Fibroblast of the conjunctiva (primary cell): Measurements from ENCODE around the gene ALPL.
"Not testable (repeated sequence)": the region's sequence is repeated elsewhere in the genome, so short reads cannot be mapped to it uniquely, and the experiment has no call there.

Experiments
- DNase-seq: peaks from one replicate; pipeline ENCODE4 v3.0.0-alpha.2; 2010; ENCODE audit warnings: low read depth

ALPL gene

DNA sequence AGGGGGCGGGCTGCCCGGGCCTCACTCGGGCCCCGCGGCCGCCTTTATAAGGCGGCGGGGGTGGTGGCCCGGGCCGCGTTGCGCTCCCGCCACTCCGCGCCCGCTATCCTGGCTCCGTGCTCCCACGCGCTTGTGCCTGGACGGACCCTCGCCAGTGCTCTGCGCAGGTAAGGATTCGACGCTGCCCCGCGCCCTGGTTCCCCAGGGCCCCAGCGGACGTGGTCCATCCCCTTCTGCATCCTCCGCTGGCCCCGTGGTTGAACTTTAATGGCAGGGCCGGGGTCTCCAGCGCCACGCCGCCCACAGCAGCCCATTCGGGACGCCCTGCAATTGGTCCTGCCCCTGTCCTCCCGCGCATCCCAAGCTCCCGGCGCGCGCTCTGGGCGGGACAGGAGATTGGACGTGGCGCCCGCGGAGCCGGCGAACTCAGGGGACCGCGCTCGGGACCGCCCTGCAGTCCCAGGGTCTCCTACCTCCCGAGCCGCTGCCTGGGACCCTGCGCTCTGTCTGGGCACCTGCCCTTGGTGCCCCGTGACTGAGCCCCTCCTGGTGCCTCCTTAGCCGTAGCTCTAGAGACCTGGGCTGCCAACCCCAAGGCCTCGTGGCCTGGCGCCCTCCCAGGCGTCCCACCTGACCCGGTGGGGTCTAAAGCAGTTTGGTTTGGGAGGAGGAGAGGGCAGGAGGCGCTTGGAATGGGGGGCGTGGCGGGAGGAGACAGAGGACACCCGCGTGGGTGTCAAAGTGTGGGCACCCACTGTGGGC, at the start of gene ALPL:
Gene ALPL, plus strand, starts transcription at position 73 of the 762 bp plus-strand sequence. CDS start 44,659 bp downstream, outside the sequence.
- DNase-seq: no peak

GRCh38 chr1:21465127-21465526, 44.1 kb upstream of the ALPL start:
- not testable (repeated sequence) for DNase-seq

DNA sequence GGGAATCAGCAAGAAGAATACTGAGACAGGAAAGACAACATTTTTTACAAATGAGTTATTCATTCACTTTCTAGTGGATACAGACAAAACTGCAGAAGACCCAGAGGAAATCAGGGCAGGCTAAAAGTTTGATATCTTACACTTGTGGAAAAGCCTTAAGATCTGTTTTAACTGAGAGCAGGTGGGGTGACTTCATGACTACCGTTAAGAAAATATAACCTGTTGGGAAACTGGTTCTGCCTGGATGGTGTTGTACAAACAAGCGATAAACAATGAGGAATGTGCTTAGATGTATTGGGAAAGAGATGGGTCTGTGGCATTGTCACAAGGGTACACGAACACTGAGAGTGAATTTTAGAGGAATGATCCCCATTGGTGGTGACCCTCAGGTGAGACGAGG, 41.3 kb upstream of the ALPL start:
- DNase-seq: not testable (repeated sequence)

- no peak for DNase-seq
These were observed 40.6 kb upstream of the ALPL start for GRCh38 chr1:21468599-21468998.

DNA sequence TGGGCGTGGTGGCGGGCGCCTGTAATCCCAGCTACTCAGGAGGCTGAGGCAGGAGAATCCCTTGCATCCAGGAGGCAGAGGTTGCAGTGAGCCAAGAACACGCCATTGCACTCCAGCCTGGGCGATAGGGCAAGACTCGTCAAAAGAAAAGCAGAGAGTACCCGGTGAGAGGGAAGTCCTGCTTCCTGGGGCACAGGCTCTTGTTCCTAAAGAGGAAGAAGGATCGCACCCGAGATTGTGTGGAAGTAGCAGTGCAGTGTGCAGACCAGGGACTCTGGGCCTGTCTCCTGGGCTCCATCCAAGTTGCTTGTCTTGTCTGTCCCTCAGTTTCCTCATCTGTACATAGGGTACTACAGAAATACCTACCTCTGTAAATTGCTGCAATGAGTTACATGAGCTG, 39.6 kb upstream of the ALPL start:
- DNase-seq: no peak

GRCh38 chr1:21472861-21473260, 36.4 kb upstream of the ALPL start:
- DNase-seq: no peak

GRCh38 chr1:21478356-21478755, 30.9 kb upstream of the ALPL start:
- no peak for DNase-seq

- not testable (repeated sequence) for DNase-seq
These were observed 25.3 kb upstream of the ALPL start for GRCh38 chr1:21483881-21484280.

GRCh38 chr1:21489146-21489545, 20.1 kb upstream of the ALPL start:
- DNase-seq: no peak

GRCh38 chr1:21490774-21491487, 18.3 kb upstream of the ALPL start:
- peak; percentile 55 for DNase-seq

DNA sequence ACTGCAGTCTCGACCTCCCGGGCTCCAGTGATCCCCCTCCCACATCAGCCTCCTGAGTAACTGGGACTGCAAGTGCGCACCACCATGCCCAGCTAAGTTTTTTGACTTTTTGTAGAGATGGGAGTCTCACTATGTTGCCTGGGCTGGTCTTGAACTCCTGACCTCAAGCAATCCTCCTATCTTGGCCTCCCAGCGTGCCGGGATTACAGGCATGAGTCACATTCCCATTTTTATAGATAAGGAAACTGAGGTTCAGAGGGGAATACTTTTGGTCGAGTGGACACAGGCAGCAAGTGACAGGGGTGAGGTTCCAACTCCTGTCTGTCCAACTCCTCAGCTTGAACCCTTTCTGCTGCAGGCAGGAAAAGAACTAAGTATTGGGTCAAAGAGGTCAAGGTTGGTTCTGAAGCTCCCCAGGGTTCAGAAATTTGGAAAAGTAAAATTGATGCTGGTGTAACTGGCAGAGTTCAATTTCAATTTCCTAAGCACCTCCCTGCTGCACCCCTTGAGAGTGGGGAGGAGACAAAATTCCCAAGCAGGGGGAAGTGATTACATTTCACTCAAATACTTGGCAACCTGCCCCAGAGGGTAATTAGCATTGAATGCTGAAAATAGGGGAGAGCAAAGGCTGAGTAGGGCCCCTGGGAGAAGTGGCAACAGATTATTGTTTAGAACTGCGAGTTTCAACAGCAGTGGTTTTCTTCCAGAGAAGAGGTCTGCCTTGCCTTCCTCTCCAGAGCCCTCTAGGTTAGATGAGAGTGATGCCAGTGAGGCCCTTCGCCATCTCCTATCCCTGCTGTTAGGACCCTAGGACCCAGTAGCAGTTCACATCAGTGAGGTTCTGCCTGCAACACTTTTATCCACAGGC, 17.5 kb upstream of the ALPL start:
- no peak for DNase-seq

- no peak for DNase-seq
These were observed 16.9 kb upstream of the ALPL start for GRCh38 chr1:21492356-21492625.

GRCh38 chr1:21494196-21494595, 15.0 kb upstream of the ALPL start:
- no peak for DNase-seq

DNA sequence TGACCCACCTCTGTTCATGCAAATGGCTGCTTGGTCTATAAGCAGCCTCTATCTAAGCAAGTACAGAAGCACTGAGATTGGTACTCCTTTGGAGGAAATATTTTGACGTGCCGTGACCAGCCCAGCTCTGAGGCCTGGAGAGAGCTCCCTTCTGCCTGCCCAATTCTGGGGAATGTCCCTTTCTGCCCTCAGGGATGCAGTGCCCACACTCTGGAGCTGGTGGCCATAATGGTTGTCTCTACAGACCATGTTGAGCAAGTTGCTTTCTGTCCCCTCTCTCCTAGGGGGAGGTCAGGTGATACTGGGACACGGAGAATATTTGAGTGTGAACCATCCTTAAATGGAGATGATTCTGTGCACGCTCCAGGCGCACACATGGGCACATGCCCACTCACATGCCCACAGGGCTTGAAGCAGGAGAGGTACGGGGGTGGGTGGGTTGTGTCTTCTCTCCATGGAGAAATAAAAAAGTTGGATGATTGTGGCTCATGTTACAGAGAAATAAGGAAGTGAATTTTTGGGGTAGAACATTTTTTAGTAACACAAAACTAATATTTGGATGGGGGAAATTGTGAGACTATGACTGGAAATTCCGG, 13.9 kb upstream of the ALPL start:
- DNase-seq: no peak

DNA sequence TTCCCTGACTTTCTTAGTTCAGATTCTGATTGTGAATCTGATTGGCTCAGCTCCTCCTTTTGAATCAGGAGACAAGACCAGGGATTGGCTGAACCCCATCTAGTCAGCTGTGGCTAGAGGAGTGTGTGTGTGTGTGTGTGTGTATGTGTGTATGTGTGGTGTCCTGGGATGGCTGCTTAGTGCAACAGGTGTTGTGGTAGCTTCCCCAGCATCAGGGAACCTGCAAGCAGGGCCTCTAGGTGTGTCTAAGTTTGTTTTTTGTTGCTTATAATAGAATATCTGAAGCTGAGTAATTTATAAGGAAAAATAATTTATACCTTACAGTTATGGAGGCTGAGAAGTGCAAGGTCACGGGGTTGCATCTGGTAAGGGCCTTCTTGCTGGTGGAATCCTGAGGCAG, 13.2 kb upstream of the ALPL start:
- DNase-seq: no peak

- DNase-seq: no peak
These were observed 12.3 kb upstream of the ALPL start for GRCh38 chr1:21496886-21497285.

DNA sequence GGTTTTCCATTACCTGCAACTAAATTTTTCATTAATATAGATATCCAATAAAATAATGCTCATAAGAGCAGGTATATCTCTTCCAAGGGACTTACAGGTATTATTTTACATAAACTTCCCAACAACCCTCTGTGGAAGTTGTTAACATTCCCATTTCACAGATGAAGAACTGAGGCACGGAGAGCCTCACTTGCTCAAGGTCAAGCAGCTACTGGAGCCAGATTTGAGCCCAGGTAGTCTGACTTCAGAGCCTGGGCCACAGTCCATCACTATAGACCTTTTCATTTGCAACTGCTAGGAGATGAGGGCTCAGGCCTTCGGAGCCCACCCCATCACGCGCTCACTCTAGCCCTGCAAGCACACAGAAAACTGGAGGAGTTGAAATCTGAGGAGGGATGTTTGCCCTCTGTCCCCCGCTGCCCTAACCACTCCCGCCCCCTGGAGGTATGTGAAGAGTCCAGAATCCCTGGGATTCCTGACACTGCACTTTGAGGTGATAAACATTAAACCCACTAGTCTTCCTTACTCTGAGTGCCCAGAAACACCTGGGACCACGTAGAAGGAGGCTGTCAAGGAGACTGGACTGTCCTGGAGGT, 11.7 kb upstream of the ALPL start:
- DNase-seq: no peak

DNA sequence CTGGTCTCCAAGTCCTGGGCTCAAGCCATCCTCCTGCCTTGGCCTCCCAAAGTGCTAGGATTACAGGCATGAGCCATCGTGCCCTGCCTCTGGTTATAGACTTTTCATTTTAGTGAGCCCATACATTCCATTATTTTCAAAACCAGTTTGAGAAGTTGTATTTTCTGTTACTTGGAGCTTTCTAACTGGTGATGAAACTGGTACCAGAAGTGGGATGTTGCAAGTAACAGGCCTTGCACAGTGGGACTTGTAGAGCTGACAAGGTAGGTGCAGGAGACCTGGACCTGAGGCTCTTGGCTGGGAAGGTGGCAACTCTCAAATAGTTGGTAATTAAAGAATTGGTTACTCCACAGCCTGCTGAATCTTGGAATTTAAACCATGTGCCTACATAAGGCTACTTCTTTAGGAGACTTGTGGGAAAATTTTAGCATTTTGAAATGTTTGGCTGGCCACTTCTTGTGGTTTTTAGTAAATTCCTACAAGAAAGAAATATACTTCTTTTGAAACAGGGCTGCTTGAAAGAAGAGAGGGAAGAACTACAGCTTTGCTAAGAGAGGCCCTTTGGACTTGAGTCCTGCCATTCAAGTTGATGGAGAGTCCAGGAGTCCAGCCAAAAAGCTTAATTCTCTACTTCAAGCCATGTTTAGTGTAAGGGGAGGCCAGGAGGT, 9.8 kb upstream of the ALPL start:
- DNase-seq: no peak

DNA sequence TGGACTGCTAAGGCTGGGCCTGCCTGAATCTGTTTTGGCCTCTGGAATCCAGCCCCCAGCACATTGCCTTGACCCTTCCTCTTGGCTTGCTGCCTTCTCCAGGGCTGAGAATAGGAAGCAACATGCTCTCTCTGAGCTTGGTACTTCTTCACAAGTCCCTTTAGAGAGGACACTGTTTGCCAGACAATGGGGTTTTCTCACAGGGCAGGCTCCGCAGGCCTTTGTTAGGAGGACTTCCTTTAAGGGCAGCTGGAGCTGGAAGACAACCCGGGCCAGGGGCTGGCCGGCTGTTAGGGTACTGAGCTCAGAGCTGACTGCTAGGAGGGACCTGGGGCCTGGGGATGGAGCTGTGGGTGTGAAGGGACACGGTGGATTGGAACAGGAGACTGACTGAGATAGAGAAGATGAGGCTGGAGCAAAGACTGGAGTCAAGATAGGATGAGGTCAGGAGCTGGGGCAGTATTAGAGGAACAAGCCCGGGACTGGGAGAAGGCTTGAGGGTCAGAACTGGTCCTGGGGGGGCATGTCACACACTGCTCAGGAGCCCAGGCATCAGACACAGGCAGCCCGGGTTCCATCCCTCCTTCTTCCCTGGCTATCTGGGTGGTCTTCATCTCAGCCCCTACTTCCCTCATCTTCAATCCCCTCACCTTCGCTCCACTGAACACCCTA, 5.4 kb upstream of the ALPL start:
- DNase-seq: no peak

- DNase-seq: no peak
These were observed 2.4 kb upstream of the ALPL start for GRCh38 chr1:21506804-21507203.
